Thoracic aorta (tissue), 2 donors: ENCODE measurements around the gene SPATA3. TPM values are rescaled to one million over a fixed set of nuclear protein-coding genes. Genes with fewer than 3 reads are reported as not detected.
"Not testable (repeated sequence)": the region's sequence is repeated elsewhere in the genome, so short reads cannot be mapped to it uniquely, and the experiment has no call there.

Source experiments
- ATAC-seq: fragments of 150-250 bp; one replicate; pipeline ENCODE4 v1.8.0; 2017; ENCODE audit warnings: low read depth; ENCODE audit not compliant: insufficient number of reproducible peaks, low FRiP score
- DNase-seq: peaks from one replicate; pipeline ENCODE4 v3.0.0-alpha.2; 2020; ENCODE audit warnings: low spot score
- H3K27ac ChIP-seq, 2 donors: fragments of 200-600 bp; sonication (generic); 1 replicate in 1 of 2; 2 replicates in 1 of 2; pipeline ENCODE4 v1.5.1; 2016; ENCODE audit warnings: mild to moderate bottlenecking in 2 of 2, moderate library complexity in 2 of 2
- H3K27me3 ChIP-seq: fragments of 200-600 bp; sonication (generic); replicated peaks from 2 replicates; pipeline ENCODE4 v1.6.0; 2016; ENCODE audit warnings: mild to moderate bottlenecking; ENCODE audit not compliant: insufficient read depth
- H3K36me3 ChIP-seq: fragments of 200-600 bp; sonication (generic); one replicate; pipeline ENCODE4 v1.5.1; 2016
- H3K4me1 ChIP-seq, 2 donors: fragments of 200-600 bp; sonication (generic); 1 replicate in 1 of 2; 2 replicates in 1 of 2; pipeline versions ENCODE4 v1.5.1 to v1.6.0; 2016; ENCODE audit warnings: low read depth in 2 of 2, mild to moderate bottlenecking in 1 of 2; ENCODE audit not compliant: control insufficient read depth in 1 of 2
- H3K4me3 ChIP-seq: fragments of 200-600 bp; sonication (generic); 2 replicates; pipeline ENCODE4 v1.5.1; 2016; ENCODE audit warnings: mild to moderate bottlenecking
- H3K9me3 ChIP-seq: fragments of 200-600 bp; sonication (generic); 2 replicates; pipeline ENCODE4 v1.5.1; 2016
- CTCF ChIP-seq: fragments of 200-600 bp; sonication (generic); IDR thresholded peaks from one replicate; pipeline ENCODE4 v1.5.1; 2019; ENCODE audit warnings: antibody characterized with exemption
- total RNA-seq, 2 donors: library from RNA; depleted of rRNA; stranded (reverse); fragments of >200 nt; gene quantifications; one replicate each; pipeline versions ENCODE4 v1.1.0 to v1.2.3, GENCODE V29; 2016

SPATA3 gene
- total RNA-seq, 2 donors from 2014 or later = not detected

- no peak overlapping the region for H3K4me3 ChIP-seq
- H3K27me3 ChIP-seq = no peaks in the 10 kb centered on the region
- H3K4me1 ChIP-seq = no peaks in the 10 kb centered on the region
- no peaks in the 10 kb centered on the region for H3K36me3 ChIP-seq
- H3K9me3 ChIP-seq = no peaks in the 10 kb centered on the region
- no peak overlapping the region for H3K27ac ChIP-seq
- DNase-seq = no peak
- ATAC-seq = no peak
- TF ChIP-seq CTCF = no peak
These were observed 6.0 kb downstream of the SPATA3 start for GRCh38 chr2:231001921-231002320.

- no peak for TF ChIP-seq CTCF
- H3K36me3 ChIP-seq = no peaks in the 10 kb centered on the region
- ATAC-seq (no peak), DNase-seq (no peak)
- H3K27me3 ChIP-seq = no peaks in the 10 kb centered on the region
- no peak overlapping the region for H3K27ac ChIP-seq
- no peak overlapping the region for H3K4me3 ChIP-seq
- H3K9me3 ChIP-seq = no peaks in the 10 kb centered on the region
- H3K4me1 ChIP-seq = no peaks in the 10 kb centered on the region
These were observed 6.7 kb downstream of the SPATA3 start for GRCh38 chr2:231002641-231003040.

- no peak for TF ChIP-seq CTCF
- Histone ChIP-seq H3K27ac (no peak overlapping the region), H3K4me3 (no peak overlapping the region), H3K27me3 (no peaks in the 10 kb centered on the region), H3K4me1 (no peaks in the 10 kb centered on the region), H3K9me3 (no peaks in the 10 kb centered on the region), H3K36me3 (no peaks in the 10 kb centered on the region)
- ATAC-seq = no peak
- no peak for DNase-seq
These were observed 7.3 kb downstream of the SPATA3 start for GRCh38 chr2:231003186-231003585.

GRCh38 chr2:231004930-231005329 lies 9.0 kb downstream of the SPATA3 start:
- ATAC-seq, H3K36me3 ChIP-seq, H3K4me3 ChIP-seq, H3K27me3 ChIP-seq, H3K9me3 ChIP-seq, H3K4me1 ChIP-seq, DNase-seq, H3K27ac ChIP-seq: not testable (repeated sequence)

GRCh38 chr2:231007286-231008098 lies 11.6 kb downstream of the SPATA3 start:
- Histone ChIP-seq H3K4me3 (no peak overlapping the region), H3K4me1 (no peaks in the 10 kb centered on the region), H3K27me3 (no peaks in the 10 kb centered on the region), H3K9me3 (no peaks in the 10 kb centered on the region), H3K27ac (no peak overlapping the region), H3K36me3 (no peaks in the 10 kb centered on the region)
- no peak for DNase-seq
- no peak for ATAC-seq
- no peak for TF ChIP-seq CTCF

- no peaks in the 10 kb centered on the region for H3K27me3 ChIP-seq
- no peak for ATAC-seq
These were observed 12.2 kb downstream of the SPATA3 start for GRCh38 chr2:231008131-231008530.

More at GRCh38 chr2:231008131-231008530, 12.2 kb downstream of the SPATA3 start:
- Histone ChIP-seq H3K36me3 (no peaks in the 10 kb centered on the region), H3K9me3 (no peaks in the 10 kb centered on the region), H3K4me1 (no peaks in the 10 kb centered on the region), H3K27ac (no peak overlapping the region), H3K4me3 (no peak overlapping the region)
- no peak for DNase-seq
- no peak for TF ChIP-seq CTCF
